ENCODE measurements around the gene DHCR7.

DHCR7 gene

DNA sequence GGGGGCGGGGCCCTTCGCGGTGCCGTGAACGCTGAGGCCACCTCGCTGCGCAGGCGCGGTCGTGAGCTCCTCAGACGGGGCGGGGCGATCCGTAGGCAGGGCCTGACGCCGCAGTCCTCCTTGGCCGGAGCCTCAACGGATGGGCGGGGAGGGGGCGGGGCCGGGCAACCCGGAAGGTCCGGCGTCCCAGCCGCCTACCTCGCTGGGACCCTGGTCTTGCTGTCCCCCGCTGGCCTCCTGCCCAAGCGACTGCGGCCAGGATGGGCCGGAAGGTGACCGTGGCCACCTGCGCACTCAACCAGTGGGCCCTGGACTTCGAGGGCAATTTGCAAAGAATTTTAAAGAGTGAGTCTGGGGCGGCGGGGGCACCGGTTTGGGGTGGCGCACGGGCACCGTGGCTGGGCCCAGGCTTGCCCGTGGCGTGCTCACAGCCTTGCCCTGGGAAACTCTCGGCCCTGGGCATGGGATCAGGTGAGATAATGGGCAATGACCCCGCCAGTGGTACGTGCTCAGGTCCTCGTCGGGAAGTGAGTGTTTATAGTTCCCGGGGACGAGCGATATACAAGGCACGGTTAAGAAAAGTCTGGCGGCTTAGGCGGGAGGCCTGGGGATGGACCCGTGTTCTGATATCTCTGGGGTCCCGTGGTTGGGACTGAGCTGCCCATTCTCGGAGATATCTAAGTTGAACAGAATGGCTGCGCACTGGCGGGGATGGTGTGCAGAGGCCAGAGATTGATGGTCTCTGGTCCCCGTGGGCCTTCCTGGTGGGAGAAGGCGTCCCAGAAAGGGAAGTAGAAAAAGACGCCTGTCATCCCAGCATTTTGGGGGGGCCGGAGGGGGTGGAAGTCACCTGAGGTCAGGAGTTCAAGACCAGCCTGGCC lies 5.1 kb upstream of the DHCR7 start, which contains the start of gene NADSYN1:
Gene NADSYN1, plus strand, starts transcription at position 167 of the 881 bp plus-strand sequence. Its CDS starts 94 bp downstream, at position 261.
- 5% methylated on average over 61 of the region's 61 CpGs for WGBS
- peak within 1 kb of the TSS; percentile 26; the same call in 1 of the 2 replicates for H3K27ac ChIP-seq (ENCODE audit: low read depth, low read length)
- peak within 1 kb of the TSS; percentile 70 for H3K9ac ChIP-seq (ENCODE audit: low read depth, low read length)
- H3K27me3 ChIP-seq (ENCODE audit: insufficient read depth, low read length), result peaks cover 4% of the 10 kb centered on the region; the same call in 1 of the 2 replicates
- H3K4me3 ChIP-seq (ENCODE audit: low read length), result peak within 1 kb of the TSS; percentile 86
- peaks cover 15% of the 10 kb centered on the region for H3K4me1 ChIP-seq (ENCODE audit: insufficient read depth, low read length)
- H3K9me3 ChIP-seq (ENCODE audit: insufficient read depth, low read depth, low read length), result no peaks in the 10 kb centered on the region
- H3K36me3 ChIP-seq (ENCODE audit: insufficient read depth, low read length), result peaks cover 25% of the 10 kb centered on the region

- Histone ChIP-seq H3K9ac (ENCODE audit: low read depth, low read length) (peak overlapping the region; percentile 57), H3K27me3 (ENCODE audit: insufficient read depth, low read length) (peaks cover 4% of the 10 kb centered on the region; the same call in 1 of the 2 replicates), H3K9me3 (ENCODE audit: insufficient read depth, low read depth, low read length) (no peaks in the 10 kb centered on the region), H3K27ac (ENCODE audit: low read depth, low read length) (0 out of 2 replicates have a peak overlapping the region, but pooled peaks have one; percentile 26), H3K36me3 (ENCODE audit: insufficient read depth, low read length) (peaks cover 17% of the 10 kb centered on the region), H3K4me1 (ENCODE audit: insufficient read depth, low read length) (peaks cover 15% of the 10 kb centered on the region), H3K4me3 (ENCODE audit: low read length) (peak overlapping the region; percentile 86)
- WGBS, result 13% methylated on average over 40 of the region's 40 CpGs
These were observed 4.2 kb upstream of the DHCR7 start for GRCh38 chr11:71452199-71453036.

- H3K36me3 ChIP-seq (ENCODE audit: insufficient read depth, low read length), result peaks cover 21% of the 10 kb centered on the region
- WGBS, result 44% methylated on average over 9 of the region's 9 CpGs
- H3K9ac ChIP-seq (ENCODE audit: low read depth, low read length), result no peak overlapping the region
- H3K27me3 ChIP-seq (ENCODE audit: insufficient read depth, low read length), result peaks cover 4% of the 10 kb centered on the region; the same call in 1 of the 2 replicates
- H3K27ac ChIP-seq (ENCODE audit: low read depth, low read length), result no peak overlapping the region
- peaks cover 22% of the 10 kb centered on the region for H3K4me1 ChIP-seq (ENCODE audit: insufficient read depth, low read length)
- H3K9me3 ChIP-seq (ENCODE audit: insufficient read depth, low read depth, low read length), result no peaks in the 10 kb centered on the region
- peak overlapping the region; percentile 86 for H3K4me3 ChIP-seq (ENCODE audit: low read length)
These were observed 3.5 kb upstream of the DHCR7 start for GRCh38 chr11:71451596-71452198.

- H3K27ac ChIP-seq (ENCODE audit: low read depth, low read length), result no peak overlapping the region
- H3K4me1 ChIP-seq (ENCODE audit: insufficient read depth, low read length), result peaks cover 24% of the 10 kb centered on the region
- peaks cover 26% of the 10 kb centered on the region for H3K36me3 ChIP-seq (ENCODE audit: insufficient read depth, low read length)
- no peak overlapping the region for H3K4me3 ChIP-seq (ENCODE audit: low read length)
- no peaks in the 10 kb centered on the region; the same call in 1 of the 2 replicates for H3K9me3 ChIP-seq (ENCODE audit: insufficient read depth, low read depth, low read length)
- no peak overlapping the region for H3K9ac ChIP-seq (ENCODE audit: low read depth, low read length)
- peaks cover 4% of the 10 kb centered on the region; the same call in 1 of the 2 replicates for H3K27me3 ChIP-seq (ENCODE audit: insufficient read depth, low read length)
- WGBS, result 87% methylated on average over 2 of the region's 3 CpGs
These were observed 2.7 kb upstream of the DHCR7 start for GRCh38 chr11:71450939-71451338.

DNA sequence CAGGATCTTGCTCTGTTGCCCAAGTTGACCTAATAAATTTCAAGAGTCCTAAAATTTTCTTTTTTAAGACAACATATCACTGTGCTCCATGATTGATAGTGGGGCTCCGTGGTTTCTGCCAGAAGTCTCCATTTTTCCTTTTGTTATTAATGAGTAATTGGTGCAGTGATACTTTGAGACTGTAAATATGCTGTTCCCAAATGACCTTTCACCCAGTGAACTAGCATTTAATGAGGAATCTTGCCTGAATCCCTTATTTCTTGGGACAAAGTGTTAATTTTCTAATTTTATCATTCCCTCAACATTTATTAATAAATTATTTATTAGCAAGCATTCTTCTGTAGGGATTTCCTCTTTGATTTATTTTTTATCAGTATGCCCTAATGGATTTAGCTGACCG lies 2.3 kb upstream of the DHCR7 start:
- Histone ChIP-seq H3K9me3 (ENCODE audit: insufficient read depth, low read depth, low read length) (no peaks in the 10 kb centered on the region; the same call in 1 of the 2 replicates), H3K4me3 (ENCODE audit: low read length) (no peak overlapping the region), H3K27me3 (ENCODE audit: insufficient read depth, low read length) (peaks cover 4% of the 10 kb centered on the region; the same call in 1 of the 2 replicates), H3K9ac (ENCODE audit: low read depth, low read length) (no peak overlapping the region), H3K36me3 (ENCODE audit: insufficient read depth, low read length) (peaks cover 26% of the 10 kb centered on the region), H3K27ac (ENCODE audit: low read depth, low read length) (no peak overlapping the region), H3K4me1 (ENCODE audit: insufficient read depth, low read length) (peaks cover 24% of the 10 kb centered on the region)
- 68% methylated on average over 2 of the region's 2 CpGs for WGBS

- H3K9ac ChIP-seq (ENCODE audit: low read depth, low read length), result 0 out of 2 replicates have a peak overlapping the region, but pooled peaks have one; percentile 76
These were observed 1.4 kb upstream of the DHCR7 start for GRCh38 chr11:71449596-71449995.

DNA sequence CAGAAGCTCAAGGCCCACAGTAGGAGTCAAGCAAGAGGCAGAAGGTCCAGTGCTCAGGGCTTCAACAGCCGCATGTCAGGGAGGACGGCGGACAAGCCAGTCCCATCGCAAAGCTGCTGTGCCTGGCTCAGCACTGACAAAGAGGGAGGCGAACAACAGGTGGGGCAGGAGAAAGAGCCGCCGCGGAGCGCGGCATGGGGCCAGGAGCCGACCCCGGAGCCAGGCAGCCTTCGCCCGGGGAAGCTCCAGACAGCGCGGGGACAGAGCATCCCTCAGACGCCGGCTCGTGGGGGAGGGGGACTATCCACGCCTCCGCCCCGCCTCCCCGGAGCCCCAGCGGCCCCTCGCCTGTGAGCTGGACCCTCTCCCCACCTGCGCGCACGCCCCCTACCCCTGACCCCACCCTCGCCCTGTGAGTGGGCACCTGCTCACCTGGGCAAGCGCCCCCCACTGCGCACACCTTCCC lies 369 bp downstream of the DHCR7 start:
- Histone ChIP-seq H3K27ac (ENCODE audit: low read depth, low read length) (peak overlapping the region; percentile 38; the same call in 1 of the 2 replicates), H3K27me3 (ENCODE audit: insufficient read depth, low read length) (peaks cover 4% of the 10 kb centered on the region; the same call in 1 of the 2 replicates), H3K4me1 (ENCODE audit: insufficient read depth, low read length) (peaks cover 22% of the 10 kb centered on the region), H3K4me3 (ENCODE audit: low read length) (peak overlapping the region; percentile 95), H3K9me3 (ENCODE audit: insufficient read depth, low read depth, low read length) (no peaks in the 10 kb centered on the region; the same call in 1 of the 2 replicates), H3K36me3 (ENCODE audit: insufficient read depth, low read length) (peaks cover 46% of the 10 kb centered on the region), H3K9ac (ENCODE audit: low read depth, low read length) (peak overlapping the region; percentile 50)
- 1% methylated on average over 31 of the region's 31 CpGs for WGBS

More at GRCh38 chr11:71449596-71449995, 1.4 kb upstream of the DHCR7 start:
- H3K27me3 ChIP-seq (ENCODE audit: insufficient read depth, low read length), result peaks cover 4% of the 10 kb centered on the region; the same call in 1 of the 2 replicates
- WGBS, result 13% methylated on average over 3 of the region's 6 CpGs
- peaks cover 24% of the 10 kb centered on the region for H3K4me1 ChIP-seq (ENCODE audit: insufficient read depth, low read length)
- H3K9me3 ChIP-seq (ENCODE audit: insufficient read depth, low read depth, low read length), result no peaks in the 10 kb centered on the region; the same call in 1 of the 2 replicates
- H3K4me3 ChIP-seq (ENCODE audit: low read length), result peak overlapping the region; percentile 95
- peaks cover 28% of the 10 kb centered on the region for H3K36me3 ChIP-seq (ENCODE audit: insufficient read depth, low read length)
- H3K27ac ChIP-seq (ENCODE audit: low read depth, low read length), result no peak overlapping the region

- Histone ChIP-seq H3K27me3 (ENCODE audit: insufficient read depth, low read length) (no peaks in the 10 kb centered on the region), H3K27ac (ENCODE audit: low read depth, low read length) (no peak overlapping the region), H3K9ac (ENCODE audit: low read depth, low read length) (peak overlapping the region; percentile 50), H3K36me3 (ENCODE audit: insufficient read depth, low read length) (peaks cover 53% of the 10 kb centered on the region), H3K9me3 (ENCODE audit: insufficient read depth, low read depth, low read length) (no peaks in the 10 kb centered on the region; the same call in 1 of the 2 replicates), H3K4me3 (ENCODE audit: low read length) (peak overlapping the region; percentile 95), H3K4me1 (ENCODE audit: insufficient read depth, low read length) (peaks cover 17% of the 10 kb centered on the region)
- WGBS, result 50% methylated on average over 9 of the region's 9 CpGs
These were observed 1.1 kb downstream of the DHCR7 start for GRCh38 chr11:71446942-71447688.

DNA sequence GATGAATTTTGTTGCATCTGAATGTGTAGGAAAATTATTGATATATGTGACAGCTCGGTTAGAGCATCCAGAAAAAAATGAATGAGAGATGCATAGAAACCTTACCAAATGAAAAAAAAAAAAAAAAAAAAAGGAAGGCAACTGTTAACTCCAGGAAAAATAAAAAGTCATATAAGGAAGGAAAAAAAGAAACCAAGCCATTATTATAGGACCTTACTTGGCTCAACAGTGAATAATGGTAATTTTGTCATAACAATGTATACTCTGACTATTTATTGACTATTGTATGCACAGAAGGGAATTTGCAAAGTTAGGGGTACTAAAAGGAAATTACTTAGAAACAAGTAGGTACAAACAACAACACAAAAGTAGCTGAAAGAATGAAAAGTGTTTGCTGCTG lies 2.0 kb downstream of the DHCR7 start:
- peak overlapping the region; percentile 95; the same call in 1 of the 2 replicates for H3K4me3 ChIP-seq (ENCODE audit: low read length)
- no peak overlapping the region for H3K27ac ChIP-seq (ENCODE audit: low read depth, low read length)
- H3K9me3 ChIP-seq (ENCODE audit: insufficient read depth, low read depth, low read length), result no peaks in the 10 kb centered on the region; the same call in 1 of the 2 replicates
- no peaks in the 10 kb centered on the region for H3K27me3 ChIP-seq (ENCODE audit: insufficient read depth, low read length)
- H3K4me1 ChIP-seq (ENCODE audit: insufficient read depth, low read length), result peaks cover 9% of the 10 kb centered on the region; the same call in 1 of the 2 replicates
- WGBS, result 67% methylated on average over 1 of the region's 1 CpG
- no peak overlapping the region for H3K9ac ChIP-seq (ENCODE audit: low read depth, low read length)
- peaks cover 62% of the 10 kb centered on the region for H3K36me3 ChIP-seq (ENCODE audit: insufficient read depth, low read length)

GRCh38 chr11:71444811-71445210 lies 3.4 kb downstream of the DHCR7 start:
- no peak overlapping the region for H3K9ac ChIP-seq (ENCODE audit: low read depth, low read length)
- peaks cover 76% of the 10 kb centered on the region for H3K36me3 ChIP-seq (ENCODE audit: insufficient read depth, low read length)
- no peak overlapping the region for H3K27ac ChIP-seq (ENCODE audit: low read depth, low read length)
- no peak overlapping the region for H3K4me3 ChIP-seq (ENCODE audit: low read length)
- H3K27me3 ChIP-seq (ENCODE audit: insufficient read depth, low read length), result no peaks in the 10 kb centered on the region
- H3K9me3 ChIP-seq (ENCODE audit: insufficient read depth, low read depth, low read length), result no peaks in the 10 kb centered on the region; the same call in 1 of the 2 replicates
- 95% methylated on average over 6 of the region's 6 CpGs for WGBS
- peaks cover 9% of the 10 kb centered on the region; the same call in 1 of the 2 replicates for H3K4me1 ChIP-seq (ENCODE audit: insufficient read depth, low read length)
